ENCODE data around the gene CORO2A. TPM values are rescaled to one million over a fixed set of nuclear protein-coding genes. Genes with fewer than 3 reads are reported as not detected.

CORO2A gene
- total RNA-seq, 2 experiments from 2014 or later = 9.2 TPM

DNA sequence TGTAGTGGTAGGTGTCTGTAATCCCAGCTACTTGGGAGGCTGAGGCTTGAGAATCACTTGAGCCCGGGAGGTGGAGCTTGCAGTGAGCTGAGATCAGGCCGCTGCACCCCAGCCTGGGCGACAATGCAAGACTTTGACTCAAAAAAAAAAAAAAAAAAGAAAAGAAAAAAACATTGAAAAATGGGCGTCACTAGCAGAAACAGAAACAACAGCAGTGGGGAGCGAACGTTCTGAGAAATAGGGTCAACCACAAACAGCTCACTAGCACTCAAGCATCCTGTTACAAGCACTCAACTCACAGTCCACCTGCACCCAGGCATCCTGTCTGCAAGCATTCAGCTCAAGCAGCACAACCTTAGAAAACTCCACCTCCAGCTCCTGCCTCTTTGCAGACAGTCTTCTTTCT lies 90.6 kb downstream of the CORO2A start:
- POLR2A ChIA-PET = interaction anchor here (0.6 to 2.2 kb wide), 13 partner anchors 9 to 179 kb away, joined by 3 to 33 read pairs (median 6); partner anchors contain the start of genes CORO2A, NANS, TBC1D2 and TRIM14
- no peaks in the 10 kb centered on the region for H3K27me3 Mint-ChIP-seq (ENCODE audit: low read depth)
- H3K9me3 Mint-ChIP-seq (ENCODE audit: insufficient read depth) = no peaks in the 10 kb centered on the region
- peak overlapping the region; percentile 99 for H3K27ac Mint-ChIP-seq
- DNase-seq = peak; percentile 93
- H3K4me1 Mint-ChIP-seq (ENCODE audit: low read depth) = peaks cover 86% of the 10 kb centered on the region
- CTCF ChIA-PET = interaction anchor here (0.7 to 5.0 kb wide), 14 partner anchors 9 to 195 kb away, joined by 3 to 50 read pairs (median 4); partner anchors contain the start of genes TBC1D2 and TRIM14
- peak overlapping the region; percentile 79 for H3K4me3 Mint-ChIP-seq
- peaks cover 76% of the 10 kb centered on the region for H3K36me3 Mint-ChIP-seq (ENCODE audit: low read depth)
- ATAC-seq = peak; percentile 98

DNA sequence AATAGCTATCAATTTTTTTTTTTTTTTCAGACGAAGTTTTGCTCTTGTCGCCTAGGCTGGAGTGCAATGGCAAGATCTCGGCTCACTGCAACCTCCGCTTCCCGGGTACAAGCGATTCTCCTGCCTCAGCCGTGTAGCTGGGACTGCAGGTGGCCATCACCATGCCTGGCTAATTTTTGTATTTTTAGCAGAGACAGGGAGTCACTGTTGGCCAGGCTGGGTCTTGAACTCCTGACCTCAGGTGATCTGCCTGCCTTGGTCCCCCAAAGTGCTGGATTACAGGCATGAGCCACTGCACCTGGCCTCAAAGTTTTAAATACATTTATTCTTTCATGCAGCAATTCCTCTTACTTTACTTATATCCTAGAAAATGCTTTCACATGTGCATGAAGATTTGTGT lies 91.0 kb downstream of the CORO2A start:
- CTCF ChIA-PET = interaction anchor here (0.7 to 5.0 kb wide), 15 partner anchors 9 to 195 kb away, joined by 3 to 50 read pairs (median 4); partner anchors contain the start of genes TBC1D2 and TRIM14
- H3K4me1 Mint-ChIP-seq (ENCODE audit: low read depth) = peaks cover 85% of the 10 kb centered on the region
- H3K27ac Mint-ChIP-seq = peak overlapping the region; percentile 99
- ATAC-seq (no peak), DNase-seq (no peak)
- H3K4me3 Mint-ChIP-seq = peak overlapping the region; percentile 79
- H3K36me3 Mint-ChIP-seq (ENCODE audit: low read depth) = peaks cover 75% of the 10 kb centered on the region
- POLR2A ChIA-PET = interaction anchor here (0.6 to 2.2 kb wide), 12 partner anchors 9 to 179 kb away, joined by 3 to 33 read pairs (median 6); partner anchors contain the start of genes CORO2A, NANS, TBC1D2 and TRIM14
- no peaks in the 10 kb centered on the region for H3K9me3 Mint-ChIP-seq (ENCODE audit: insufficient read depth)
- H3K27me3 Mint-ChIP-seq (ENCODE audit: low read depth) = no peaks in the 10 kb centered on the region

- H3K4me1 Mint-ChIP-seq (ENCODE audit: low read depth) = peaks cover 75% of the 10 kb centered on the region
- peak overlapping the region; percentile 6 for H3K4me3 Mint-ChIP-seq
- ATAC-seq (no peak), DNase-seq (no peak)
- ChIA-PET POLR2A (interaction anchor here (0.9 to 1.4 kb wide), 3 partner anchors 8 to 23 kb away, joined by 4 to 5 read pairs (median 5); partner anchors contain the start of gene TRIM14), CTCF (interaction anchor here (1.2 to 5.0 kb wide), 6 partner anchors 8 to 164 kb away, joined by 3 to 50 read pairs (median 10); partner anchors contain the start of gene TRIM14)
- peak overlapping the region; percentile 56 for H3K27ac Mint-ChIP-seq
- H3K36me3 Mint-ChIP-seq (ENCODE audit: low read depth) = peaks cover 74% of the 10 kb centered on the region
- H3K9me3 Mint-ChIP-seq (ENCODE audit: insufficient read depth) = no peaks in the 10 kb centered on the region
- no peaks in the 10 kb centered on the region for H3K27me3 Mint-ChIP-seq (ENCODE audit: low read depth)
Observed at GRCh38 chr9:98100456-98100855, 92.0 kb downstream of the CORO2A start.

- peaks cover 69% of the 10 kb centered on the region for H3K4me1 Mint-ChIP-seq (ENCODE audit: low read depth)
- ATAC-seq (no peak), DNase-seq (no peak)
- no peaks in the 10 kb centered on the region for H3K9me3 Mint-ChIP-seq (ENCODE audit: insufficient read depth)
- ChIA-PET CTCF (interaction anchor here (1.0 to 5.0 kb wide), 4 partner anchors 18 to 164 kb away, joined by 3 to 50 read pairs (median 8); partner anchors contain the start of gene TRIM14), POLR2A (interaction anchor here (0.7 to 1.4 kb wide), 4 partner anchors 9 to 710 kb away, joined by 3 to 5 read pairs (median 4); partner anchors contain the start of gene TRIM14)
- H3K4me3 Mint-ChIP-seq = peak overlapping the region; percentile 6
- H3K36me3 Mint-ChIP-seq (ENCODE audit: low read depth) = peaks cover 72% of the 10 kb centered on the region
- H3K27me3 Mint-ChIP-seq (ENCODE audit: low read depth) = no peaks in the 10 kb centered on the region
- H3K27ac Mint-ChIP-seq = peak overlapping the region; percentile 71
Observed at GRCh38 chr9:98099898-98100297, 92.5 kb downstream of the CORO2A start.

DNA sequence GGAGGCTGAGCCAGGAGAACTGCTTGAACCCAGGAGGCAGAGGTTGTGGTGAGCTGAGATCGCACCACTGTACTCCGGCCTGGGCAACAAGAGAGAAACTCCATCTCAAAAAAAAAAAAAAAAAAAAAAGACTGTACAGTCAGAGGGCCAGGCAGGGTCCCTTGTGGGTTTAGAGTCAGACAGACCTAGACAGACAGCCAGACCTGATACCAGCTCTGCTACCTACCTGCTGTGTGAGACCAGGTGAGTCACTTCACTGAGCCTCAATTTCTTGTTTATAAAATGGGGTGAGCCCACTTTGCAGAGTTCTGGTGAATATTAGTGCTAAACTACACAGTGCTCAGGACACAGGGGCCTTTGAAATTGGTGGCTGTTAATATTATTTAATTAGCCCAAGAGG lies 93.1 kb downstream of the CORO2A start:
- ATAC-seq (no peak), DNase-seq (no peak)
- H3K36me3 Mint-ChIP-seq (ENCODE audit: low read depth) = peaks cover 72% of the 10 kb centered on the region
- H3K4me3 Mint-ChIP-seq = no peak overlapping the region
- POLR2A ChIA-PET = interaction anchor here (0.7 to 2.5 kb wide), 3 partner anchors 10 to 710 kb away, joined by 3 to 18 read pairs (median 5); partner anchors contain the start of gene TRIM14
- H3K4me1 Mint-ChIP-seq (ENCODE audit: low read depth) = peaks cover 65% of the 10 kb centered on the region
- no peaks in the 10 kb centered on the region for H3K9me3 Mint-ChIP-seq (ENCODE audit: insufficient read depth)
- H3K27me3 Mint-ChIP-seq (ENCODE audit: low read depth) = no peaks in the 10 kb centered on the region
- CTCF ChIA-PET = interaction anchor here (1.0 kb wide), 1 partner anchor 106 kb away, joined by 3 read pairs; no protein-coding TSS in a partner anchor
- peak overlapping the region; percentile 71 for H3K27ac Mint-ChIP-seq

DNA sequence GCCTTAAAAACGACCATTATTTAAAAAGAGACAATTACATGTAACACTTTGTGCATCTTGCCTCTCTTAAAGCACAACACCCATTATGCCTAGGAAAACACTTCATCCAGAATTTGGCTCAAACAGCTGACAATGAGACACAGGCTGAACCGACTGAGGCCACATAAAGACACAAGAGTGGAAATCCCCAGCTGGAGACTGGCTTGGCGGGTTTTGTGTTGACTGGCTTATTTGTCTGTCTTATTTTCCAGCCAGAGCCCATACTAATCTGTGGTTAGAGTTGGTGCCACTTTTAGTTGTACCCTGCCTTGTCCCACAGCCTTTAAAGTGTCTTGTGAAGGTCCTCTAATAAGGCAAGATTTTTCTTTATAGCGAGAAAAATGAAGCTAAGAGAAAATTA lies 94.6 kb downstream of the CORO2A start:
- no peak overlapping the region for H3K4me3 Mint-ChIP-seq
- ChIA-PET POLR2A (interaction anchor here (0.8 to 2.5 kb wide), 9 partner anchors 12 to 159 kb away, joined by 3 to 18 read pairs (median 4); partner anchors contain the start of genes CORO2A, TBC1D2 and TRIM14), CTCF (interaction anchor here (0.7 to 2.1 kb wide), 13 partner anchors 14 to 175 kb away, joined by 3 to 11 read pairs (median 4); partner anchors contain the start of genes TRIM14 and TRMO)
- DNase-seq = no peak
- peaks cover 56% of the 10 kb centered on the region for H3K4me1 Mint-ChIP-seq (ENCODE audit: low read depth)
- H3K36me3 Mint-ChIP-seq (ENCODE audit: low read depth) = peaks cover 72% of the 10 kb centered on the region
- H3K27me3 Mint-ChIP-seq (ENCODE audit: low read depth) = no peaks in the 10 kb centered on the region
- no peak for ATAC-seq
- no peaks in the 10 kb centered on the region for H3K9me3 Mint-ChIP-seq (ENCODE audit: insufficient read depth)
- peak overlapping the region; percentile 8 for H3K27ac Mint-ChIP-seq

- ATAC-seq = no peak
- no peak for DNase-seq
- no peaks in the 10 kb centered on the region for H3K9me3 Mint-ChIP-seq (ENCODE audit: insufficient read depth)
- no peak overlapping the region for H3K4me3 Mint-ChIP-seq
- POLR2A ChIA-PET = interaction anchor here (0.6 to 1.1 kb wide), 2 partner anchors 9 to 22 kb away, joined by 3 to 4 read pairs; no protein-coding TSS in a partner anchor
- CTCF ChIA-PET = interaction anchor here (1.3 kb wide), 1 partner anchor 22 kb away, joined by 3 read pairs; no protein-coding TSS in a partner anchor
- H3K27ac Mint-ChIP-seq = peak overlapping the region; percentile 62
- H3K27me3 Mint-ChIP-seq (ENCODE audit: low read depth) = no peaks in the 10 kb centered on the region
- peaks cover 74% of the 10 kb centered on the region for H3K36me3 Mint-ChIP-seq (ENCODE audit: low read depth)
- peaks cover 41% of the 10 kb centered on the region for H3K4me1 Mint-ChIP-seq (ENCODE audit: low read depth)
Observed at GRCh38 chr9:98096091-98096490, 96.3 kb downstream of the CORO2A start.

DNA sequence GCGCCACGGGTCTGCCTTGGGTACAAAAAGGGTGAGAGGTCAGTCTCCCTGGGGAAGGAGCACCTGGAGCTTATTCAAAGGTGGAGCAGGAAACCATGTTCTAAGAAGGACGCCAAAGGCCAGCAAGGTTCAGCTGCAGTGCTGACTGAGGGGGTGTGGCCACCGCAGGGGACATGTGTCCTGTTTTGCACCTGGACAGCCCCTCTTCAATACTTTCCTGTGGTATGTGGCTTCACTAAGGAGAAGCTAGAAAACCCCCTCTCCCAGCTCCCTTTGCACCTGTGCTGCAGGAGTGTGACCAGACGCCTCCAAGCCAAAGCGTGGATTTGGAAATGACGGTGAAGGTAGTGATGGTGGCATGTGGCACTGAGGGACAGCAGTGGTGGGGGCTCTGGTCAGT lies 97.0 kb downstream of the CORO2A start:
- ChIA-PET CTCF (interaction anchor here (1.3 kb wide), 1 partner anchor 23 kb away, joined by 3 read pairs; no protein-coding TSS in a partner anchor), POLR2A (interaction anchor here (0.6 to 1.1 kb wide), 2 partner anchors 9 to 28 kb away, joined by 3 to 4 read pairs; no protein-coding TSS in a partner anchor)
- H3K27ac Mint-ChIP-seq = peak overlapping the region; percentile 66
- peaks cover 36% of the 10 kb centered on the region for H3K4me1 Mint-ChIP-seq (ENCODE audit: low read depth)
- no peak for DNase-seq
- no peaks in the 10 kb centered on the region for H3K9me3 Mint-ChIP-seq (ENCODE audit: insufficient read depth)
- H3K4me3 Mint-ChIP-seq = no peak overlapping the region
- peaks cover 74% of the 10 kb centered on the region for H3K36me3 Mint-ChIP-seq (ENCODE audit: low read depth)
- no peak for ATAC-seq
- H3K27me3 Mint-ChIP-seq (ENCODE audit: low read depth) = no peaks in the 10 kb centered on the region

DNA sequence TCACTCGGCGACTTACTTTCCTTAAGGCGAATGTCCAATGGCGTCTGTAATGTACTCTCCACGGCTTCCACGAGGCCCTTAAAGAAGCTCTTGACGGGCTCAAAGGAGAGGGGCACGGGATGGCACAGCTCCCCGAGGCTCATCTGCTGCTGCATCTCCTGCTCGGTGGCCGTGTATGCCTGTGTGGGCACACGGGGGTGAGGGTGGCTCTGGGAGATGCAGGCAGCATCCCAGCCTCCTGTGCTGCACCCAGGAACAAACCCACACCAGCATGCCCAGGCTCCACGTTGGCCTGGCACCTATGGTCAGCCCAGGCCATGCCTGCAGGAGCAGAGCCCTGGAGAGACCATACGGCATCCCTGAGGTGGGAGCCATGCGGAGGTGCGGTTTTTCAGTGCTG lies 97.6 kb downstream of the CORO2A start:
- ATAC-seq (no peak), DNase-seq (no peak)
- POLR2A ChIA-PET = interaction anchor here (0.5 to 1.1 kb wide), 3 partner anchors 8 to 69 kb away, joined by 3 to 4 read pairs (median 3); no protein-coding TSS in a partner anchor
- Mint-ChIP-seq H3K27me3 (ENCODE audit: low read depth) (no peaks in the 10 kb centered on the region), H3K9me3 (ENCODE audit: insufficient read depth) (no peaks in the 10 kb centered on the region), H3K4me3 (no peak overlapping the region), H3K36me3 (ENCODE audit: low read depth) (peaks cover 72% of the 10 kb centered on the region), H3K4me1 (ENCODE audit: low read depth) (peaks cover 32% of the 10 kb centered on the region), H3K27ac (no peak overlapping the region)
- CTCF ChIA-PET = no interaction called here

DNA sequence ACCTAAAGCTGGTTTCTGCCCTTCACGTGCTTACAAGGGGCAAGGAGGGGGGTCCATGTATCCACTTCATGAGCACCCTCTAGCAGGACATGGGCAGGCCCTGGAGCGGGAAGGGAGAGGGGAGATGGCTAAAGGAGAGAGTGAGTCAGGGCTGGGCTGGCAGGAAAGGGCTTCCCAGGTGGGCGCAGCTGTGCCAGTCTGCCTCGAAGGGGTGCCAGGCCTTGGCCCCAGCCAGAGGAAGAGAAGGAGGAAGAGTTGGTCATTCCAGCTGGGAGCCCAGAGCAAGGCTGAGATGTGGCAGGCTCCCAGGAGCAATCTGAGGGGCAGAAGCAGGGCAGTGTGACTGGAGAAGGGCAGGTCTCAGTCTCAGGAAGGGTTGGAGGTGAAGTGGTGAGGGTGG lies 98.1 kb downstream of the CORO2A start:
- H3K27ac Mint-ChIP-seq = no peak overlapping the region
- H3K4me1 Mint-ChIP-seq (ENCODE audit: low read depth) = peaks cover 27% of the 10 kb centered on the region
- DNase-seq (no peak), ATAC-seq (no peak)
- H3K27me3 Mint-ChIP-seq (ENCODE audit: low read depth) = no peaks in the 10 kb centered on the region
- H3K4me3 Mint-ChIP-seq = no peak overlapping the region
- no peaks in the 10 kb centered on the region for H3K9me3 Mint-ChIP-seq (ENCODE audit: insufficient read depth)
- ChIA-PET CTCF (no interaction called here), POLR2A (no interaction called here)
- peaks cover 71% of the 10 kb centered on the region for H3K36me3 Mint-ChIP-seq (ENCODE audit: low read depth)

GRCh38 chr9:98092613-98092931 lies 99.9 kb downstream of the CORO2A start:
- Mint-ChIP-seq H3K36me3 (ENCODE audit: low read depth) (peaks cover 66% of the 10 kb centered on the region), H3K9me3 (ENCODE audit: insufficient read depth) (no peaks in the 10 kb centered on the region), H3K27me3 (ENCODE audit: low read depth) (no peaks in the 10 kb centered on the region), H3K27ac (peak overlapping the region; percentile 40), H3K4me3 (no peak overlapping the region), H3K4me1 (ENCODE audit: low read depth) (peaks cover 15% of the 10 kb centered on the region)
- CTCF ChIA-PET = interaction anchor here (0.8 to 2.6 kb wide), 4 partner anchors 9 to 26 kb away, joined by 3 to 10 read pairs (median 4); partner anchors contain the start of gene TRIM14
- POLR2A ChIA-PET = interaction anchor here (1.0 kb wide), 2 partner anchors 9 to 15 kb away, joined by 3 to 4 read pairs; no protein-coding TSS in a partner anchor
- ATAC-seq (no peak), DNase-seq (no peak)
